Spleen (tissue), 7 donors: ENCODE data around the gene TFAM.

Experiments used
- CTCF ChIP-seq, 11 experiments: fragments of 200-600 bp in 7 of 11; fragments of 450-650 bp in 4 of 11; sonication (generic) in 4 of 11; IDR thresholded peaks in 8 of 11; conservative IDR thresholded peaks in 3 of 11; 1 replicate in 7 of 11; 2 replicates in 4 of 11; pipeline versions ENCODE4 v1.4.0 to v1.8.0; 2016 to 2021; ENCODE audit warnings: antibody characterized with exemption in 11 of 11, inconsistent platforms in 4 of 11, mild to moderate bottlenecking in 1 of 11
- POLR2A ChIP-seq, 3 donors: fragments of 450-650 bp; IDR thresholded peaks; one replicate each; pipeline ENCODE4 v1.5.1; 2017; ENCODE audit warnings: antibody characterized with exemption in 3 of 3, mild to moderate bottlenecking in 1 of 3
- POLR2AphosphoS5 ChIP-seq, 3 donors: sonication (generic); formaldehyde crosslinking; IDR thresholded peaks; one replicate each; pipeline ENCODE4 v1.5.1; 2017; ENCODE audit warnings: antibody characterized with exemption in 3 of 3
- donor health status: DM: no; HTN: no; CAD: no; lungs with moderate emphysema.
- donor health status: DM: no; HTN: no; CAD: no.
- donor health status: DM: no; HTN: no; CAD: no.

GRCh38 chr10:58400609-58401008, 15.4 kb downstream of the TFAM start:
- no peak for TF ChIP-seq CTCF (IDR thresholded peaks at IDR 0.05 in 8 of 11, conservative IDR thresholded peaks at IDR 0.05 in 3 of 11)
- no peak for TF ChIP-seq POLR2AphosphoS5 (IDR thresholded peaks at IDR 0.05)
- TF ChIP-seq POLR2A (IDR thresholded peaks at IDR 0.05) = no peak
